SK-N-SH treated with all-trans-retinoic acid at 6 μM for 48 hours (cell line): Measurements from ENCODE around the gene TSC1.

Source experiments
- BACH2 ChIP-seq: fragments of 250-450 bp; sonication (Bioruptor Pico); IDR thresholded peaks from 2 replicates; pipeline ENCODE4 v1.9.0; 2021; ENCODE audit warnings: mild to moderate bottlenecking, borderline replicate concordance
- CREB5 ChIP-seq: fragments of 250-450 bp; sonication (Bioruptor Pico); IDR thresholded peaks from 2 replicates; pipeline ENCODE4 v1.5.1; 2020; ENCODE audit warnings: low read depth, mild to moderate bottlenecking, moderate library complexity
- CSDC2 ChIP-seq: fragments of 250-450 bp; sonication (Bioruptor Pico); IDR thresholded peaks from 2 replicates; pipeline ENCODE4 v1.5.0; 2020; ENCODE audit warnings: mild to moderate bottlenecking, moderate library complexity
- ESRRG ChIP-seq: fragments of 250-450 bp; sonication (Bioruptor Pico); IDR thresholded peaks from 2 replicates; pipeline ENCODE4 v1.6.1; 2021; ENCODE audit warnings: mild to moderate bottlenecking
- ISL1 ChIP-seq: fragments of 250-450 bp; sonication (Bioruptor Pico); IDR thresholded peaks from 2 replicates; pipeline ENCODE4 v2.1.2; 2022; ENCODE audit warnings: mild to moderate bottlenecking, moderate library complexity
- PPARA ChIP-seq: fragments of 250-450 bp; sonication (Bioruptor Pico); IDR thresholded peaks from 2 replicates; pipeline ENCODE4 v1.5.0; 2020; ENCODE audit warnings: mild to moderate bottlenecking, borderline replicate concordance
- RARB ChIP-seq: fragments of 250-450 bp; sonication (Bioruptor Pico); IDR thresholded peaks from 2 replicates; pipeline ENCODE4 v1.8.0; 2021; ENCODE audit warnings: mild to moderate bottlenecking, moderate library complexity
- TSHZ2 ChIP-seq: fragments of 250-450 bp; sonication (Bioruptor Pico); IDR thresholded peaks from 2 replicates; pipeline ENCODE4 v1.5.0; 2020; ENCODE audit warnings: mild to moderate bottlenecking, moderate library complexity
- ZFP3 ChIP-seq: fragments of 250-450 bp; sonication (Bioruptor Pico); IDR thresholded peaks from 2 replicates; pipeline ENCODE4 v1.5.0; 2020; ENCODE audit warnings: mild to moderate bottlenecking, moderate library complexity
- ZNF565 ChIP-seq: fragments of 450-650 bp; formaldehyde crosslinking; conservative IDR thresholded peaks from 2 replicates; pipeline ENCODE4 v1.5.0; 2020; ENCODE audit warnings: low read depth, mild to moderate bottlenecking, moderate library complexity
- ZNF70 ChIP-seq: fragments of 450-650 bp; formaldehyde crosslinking; IDR thresholded peaks from 2 replicates; pipeline ENCODE4 v1.5.0; 2020; ENCODE audit warnings: mild to moderate bottlenecking, moderate library complexity
- ZNF8 ChIP-seq: fragments of 450-650 bp; formaldehyde crosslinking; IDR thresholded peaks from 2 replicates; pipeline ENCODE4 v1.5.0; 2020; ENCODE audit warnings: mild to moderate bottlenecking, moderate library complexity
- TF ChIP-seq, protein P1 (sequence below): fragments of 250-450 bp; sonication (Bioruptor Pico); IDR thresholded peaks from 2 replicates; pipeline ENCODE4 v1.8.0; 2020; ENCODE audit warnings: mild to moderate bottlenecking, moderate library complexity, borderline replicate concordance

DNA sequence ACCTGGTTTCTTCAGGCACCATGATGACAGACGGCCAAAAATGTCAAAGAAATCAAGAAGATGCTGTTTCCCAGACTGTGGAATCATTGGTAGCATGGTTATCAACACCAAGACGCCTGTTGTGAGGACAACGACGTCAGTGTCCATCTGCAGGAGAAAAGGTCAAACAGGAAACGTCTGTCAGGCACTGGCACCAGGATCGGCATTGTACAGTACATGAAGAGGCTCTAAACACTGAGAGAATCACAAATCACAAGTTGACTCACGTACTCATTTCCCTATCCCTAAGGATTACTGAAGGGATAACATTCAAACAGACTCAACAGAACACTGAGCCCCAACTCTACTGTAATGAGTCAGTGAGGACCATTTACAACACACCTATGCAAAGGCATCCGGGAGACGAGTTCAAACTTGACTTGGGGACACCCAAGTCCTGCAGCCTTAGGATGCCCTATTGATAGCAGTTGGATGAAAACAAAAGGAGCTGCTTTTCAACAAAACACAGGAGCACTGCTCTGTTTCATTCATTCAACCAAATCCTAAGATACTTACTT, 21.0 kb downstream of the TSC1 start:
- TF ChIP-seq, protein P1, sequence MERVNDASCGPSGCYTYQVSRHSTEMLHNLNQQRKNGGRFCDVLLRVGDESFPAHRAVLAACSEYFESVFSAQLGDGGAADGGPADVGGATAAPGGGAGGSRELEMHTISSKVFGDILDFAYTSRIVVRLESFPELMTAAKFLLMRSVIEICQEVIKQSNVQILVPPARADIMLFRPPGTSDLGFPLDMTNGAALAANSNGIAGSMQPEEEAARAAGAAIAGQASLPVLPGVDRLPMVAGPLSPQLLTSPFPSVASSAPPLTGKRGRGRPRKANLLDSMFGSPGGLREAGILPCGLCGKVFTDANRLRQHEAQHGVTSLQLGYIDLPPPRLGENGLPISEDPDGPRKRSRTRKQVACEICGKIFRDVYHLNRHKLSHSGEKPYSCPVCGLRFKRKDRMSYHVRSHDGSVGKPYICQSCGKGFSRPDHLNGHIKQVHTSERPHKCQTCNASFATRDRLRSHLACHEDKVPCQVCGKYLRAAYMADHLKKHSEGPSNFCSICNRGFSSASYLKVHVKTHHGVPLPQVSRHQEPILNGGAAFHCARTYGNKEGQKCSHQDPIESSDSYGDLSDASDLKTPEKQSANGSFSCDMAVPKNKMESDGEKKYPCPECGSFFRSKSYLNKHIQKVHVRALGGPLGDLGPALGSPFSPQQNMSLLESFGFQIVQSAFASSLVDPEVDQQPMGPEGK (CRISPR knock-in tag), result no peak
- TF ChIP-seq PPARA (CRISPR knock-in tag) (no peak), CSDC2 (CRISPR knock-in tag) (no peak), ZFP3 (CRISPR knock-in tag) (no peak), ESRRG (no peak), CREB5 (CRISPR knock-in tag) (no peak), ZNF8 (CRISPR knock-in tag) (no peak), BACH2 (CRISPR knock-in tag) (no peak), ZNF565 (CRISPR knock-in tag) (no peak), TSHZ2 (no peak), RARB (CRISPR knock-in tag) (no peak), ISL1 (CRISPR knock-in tag) (no peak), ZNF70 (CRISPR knock-in tag) (no peak)
